Measurements from ENCODE around the gene SLC16A1.

The SLC16A1 gene

DNA sequence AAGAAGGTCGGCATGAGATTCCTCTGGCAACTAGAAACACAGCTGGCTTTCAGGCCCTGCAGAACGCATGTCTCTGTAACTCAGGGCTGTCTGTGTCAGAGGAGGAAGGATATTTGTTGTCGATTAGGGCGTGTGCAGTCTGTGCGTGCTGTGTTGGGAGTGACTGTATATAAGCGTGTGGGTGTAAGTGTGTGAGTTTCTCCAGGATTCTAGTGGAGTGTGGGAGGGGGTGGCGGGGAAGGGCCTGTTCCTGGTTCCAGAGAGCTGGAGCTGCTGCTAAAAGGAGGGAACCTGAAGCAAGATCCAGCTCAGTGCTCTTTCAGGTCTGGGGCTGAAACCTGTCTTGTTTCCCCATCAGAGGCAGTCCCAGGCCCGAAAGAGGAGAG is 74.3 kb downstream of the SLC16A1 start:
- DNase-seq (no peak), ATAC-seq (no peak)

DNA sequence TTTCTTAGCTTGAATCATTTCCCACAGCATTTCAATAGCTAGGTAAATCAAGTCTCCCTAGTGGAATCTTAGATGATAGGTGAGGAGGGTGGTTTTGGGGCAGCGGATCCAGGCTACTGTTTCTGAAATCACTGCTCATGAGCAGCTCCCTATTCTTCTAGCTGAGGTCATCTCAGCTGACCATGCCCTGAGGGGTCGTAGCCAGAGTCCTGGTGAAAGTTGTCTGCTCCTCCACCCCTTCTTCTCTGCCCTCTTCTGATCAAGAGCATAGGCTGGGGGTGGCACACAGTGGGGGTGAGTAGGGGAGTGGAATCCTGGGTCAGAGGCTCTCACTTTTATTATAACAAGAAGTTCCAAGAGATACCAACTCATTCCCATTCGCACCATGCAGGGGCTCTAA is 76.2 kb downstream of the SLC16A1 start:
- DNase-seq (no peak), ATAC-seq (no peak)

DNA sequence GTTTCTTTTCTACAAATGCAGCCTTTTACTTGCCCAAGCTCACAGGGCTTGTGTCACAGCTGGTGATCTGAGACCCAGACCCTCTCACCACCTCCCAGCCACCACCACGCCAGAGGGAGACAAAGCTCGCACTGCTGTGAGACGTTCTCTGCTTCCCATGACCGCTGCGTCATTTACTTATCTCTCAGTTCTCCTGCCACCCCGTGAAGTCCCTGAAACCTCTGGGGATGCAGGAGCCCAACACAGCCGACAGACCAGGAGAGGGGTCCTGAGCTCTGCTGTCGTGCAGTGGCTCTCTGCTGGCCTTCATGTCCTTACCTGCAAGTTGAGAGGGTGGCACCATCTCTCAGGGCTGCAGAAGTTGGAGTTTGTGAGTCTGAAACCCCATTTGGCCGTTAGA is 77.7 kb downstream of the SLC16A1 start:
- ATAC-seq (no peak), DNase-seq (no peak)

- no peak for DNase-seq
- ATAC-seq: no peak
Measured at GRCh38 chr1:112877750-112878149, 78.2 kb downstream of the SLC16A1 start.

- DNase-seq (no peak), ATAC-seq (no peak)
Measured at GRCh38 chr1:112876315-112876714, 79.7 kb downstream of the SLC16A1 start.

DNA sequence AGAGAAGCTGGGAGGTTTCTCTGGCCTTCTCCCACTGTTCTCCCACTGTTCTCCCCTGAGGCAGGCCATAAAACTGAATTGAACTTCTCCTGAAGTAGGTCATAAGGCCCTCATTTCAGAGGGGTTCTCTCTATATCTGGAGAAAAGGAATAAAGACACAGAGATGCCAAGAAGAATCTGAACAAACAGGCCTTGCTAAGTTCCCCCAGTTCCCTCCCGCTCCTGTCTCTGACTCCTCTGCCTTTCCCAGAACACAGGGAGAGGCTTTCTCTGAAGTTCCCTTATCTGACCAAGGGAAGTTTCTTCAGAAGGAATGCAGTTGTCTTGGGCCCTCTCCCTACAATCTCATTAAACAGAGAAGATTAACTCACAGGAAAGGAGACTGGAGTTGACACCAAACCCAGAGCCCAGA is 83.4 kb downstream of the SLC16A1 start:
- no peak for ATAC-seq
- DNase-seq: no peak

DNA sequence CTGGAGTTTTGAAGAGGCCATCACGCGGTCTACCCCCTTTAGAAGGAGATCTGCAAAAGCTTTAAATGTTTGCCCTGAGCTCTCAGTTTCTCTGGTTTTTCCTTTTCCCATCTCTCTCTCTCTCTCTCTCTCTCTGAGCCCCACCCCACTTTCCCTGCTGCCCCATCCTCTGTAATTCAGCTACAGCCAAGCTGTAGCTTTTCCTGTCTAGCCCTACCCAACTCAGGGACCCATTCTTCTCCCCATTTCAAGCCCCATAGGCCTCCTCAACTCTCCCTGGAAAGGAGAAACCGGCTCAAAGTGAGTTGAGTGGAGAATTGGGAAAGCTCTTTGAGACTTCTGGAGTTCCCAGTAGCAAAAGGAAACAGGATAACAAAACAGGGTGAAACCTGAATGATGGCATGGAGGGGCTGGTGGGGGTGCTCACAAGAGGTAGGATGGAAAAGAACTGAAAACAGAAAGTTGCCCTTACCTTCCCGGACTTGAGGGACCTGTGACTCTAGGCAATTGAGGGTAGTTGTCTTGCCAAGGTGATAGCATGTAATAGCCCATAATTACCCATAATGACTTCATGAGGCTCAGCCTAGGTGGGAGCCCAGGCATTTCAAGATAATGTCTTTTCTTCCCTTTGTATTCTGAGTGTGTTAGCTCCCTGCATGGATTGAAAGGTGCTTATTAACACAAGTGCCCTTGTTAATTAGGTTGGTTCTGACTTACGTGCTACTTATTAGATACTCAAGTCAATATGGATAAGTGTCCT is 84.9 kb downstream of the SLC16A1 start:
- no peak for ATAC-seq
- DNase-seq: no peak

DNA sequence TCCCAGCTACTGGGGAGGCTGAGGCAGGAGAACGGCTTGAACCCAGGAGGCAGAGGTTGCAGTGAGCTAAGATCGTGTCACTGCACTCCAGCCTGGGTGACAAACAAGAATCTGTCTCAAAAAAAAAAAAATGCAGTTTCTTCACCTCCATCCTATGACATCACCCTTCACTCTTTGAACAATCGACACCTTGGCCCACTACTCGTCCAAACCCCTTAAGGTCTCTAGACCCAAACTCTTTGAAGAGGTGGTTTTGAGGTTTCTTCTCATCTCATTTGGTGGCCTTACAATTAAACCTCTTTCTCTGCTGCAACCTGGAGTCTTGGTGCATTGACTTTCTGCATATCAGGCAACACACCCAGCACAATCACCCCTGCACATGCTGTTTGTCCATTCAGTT is 86.1 kb downstream of the SLC16A1 start:
- no peak for ATAC-seq
- no peak for DNase-seq

DNA sequence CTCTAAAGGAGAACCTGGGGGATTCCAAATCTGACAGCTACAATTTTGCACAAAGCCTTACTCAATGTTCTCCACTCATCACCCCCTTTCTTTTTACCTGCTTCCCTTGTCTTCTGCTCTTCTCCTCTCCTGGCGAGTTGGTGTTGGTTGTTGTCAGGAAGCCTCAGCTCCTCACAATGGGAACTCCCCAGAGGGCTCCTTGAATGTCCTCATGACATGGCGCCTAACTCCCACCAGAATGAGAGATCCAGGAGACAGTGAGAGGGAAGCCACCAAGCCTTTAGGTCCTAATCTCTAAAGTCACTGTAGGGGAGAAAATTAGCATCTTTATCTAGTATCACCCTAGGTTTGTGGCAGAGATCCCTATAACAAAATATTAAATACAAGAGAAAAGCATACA is 87.8 kb downstream of the SLC16A1 start:
- ATAC-seq (no peak), DNase-seq (no peak)

GRCh38 chr1:112866981-112867380 is 89.0 kb downstream of the SLC16A1 start:
- ATAC-seq (no peak), DNase-seq (no peak)

DNA sequence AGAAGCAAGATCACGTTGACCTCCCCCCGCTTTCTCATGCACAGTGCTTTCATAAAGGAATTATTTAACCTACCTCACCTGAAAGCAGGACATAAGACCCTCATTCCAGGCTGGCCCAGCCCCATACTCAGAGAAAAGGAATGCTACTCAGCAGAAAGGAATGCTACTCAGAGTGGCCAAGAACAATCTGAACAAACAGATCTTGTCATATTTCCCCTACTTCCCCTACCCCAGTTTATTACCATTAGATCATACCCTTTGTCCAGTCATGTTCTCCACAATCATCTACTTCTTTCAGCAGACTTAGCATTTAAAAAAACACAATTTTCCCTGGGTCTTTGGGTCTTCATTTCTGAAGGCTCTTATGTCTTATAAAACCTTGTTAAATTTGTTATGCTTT is 89.8 kb downstream of the SLC16A1 start:
- DNase-seq (no peak), ATAC-seq (no peak)

- no peak for ATAC-seq
- no peak for DNase-seq
Measured at GRCh38 chr1:112862753-112863426, 93.1 kb downstream of the SLC16A1 start.

All from stimulated activated naive CD8-positive, alpha-beta T cell treated with anti-CD3 and anti-CD28 coated beads, Interleukin-15, Interleukin-2, amounts not matched to agents 100 U/mL and 50 U/mL, for 24 hours (primary cell).